HG03520 (cell line): ENCODE results near the gene DNASE1L3.
"Not testable (repeated sequence)": the region's sequence is repeated elsewhere in the genome, so short reads cannot be mapped to it uniquely, and the experiment has no call there.

ENCODE experiments used
- ATAC-seq: cut with Tn5 transposase; IDR thresholded peaks from one replicate; pipeline ENCODE4 v1.9.1; 2021; ENCODE audit warnings: mild to moderate bottlenecking, moderate library complexity; ENCODE audit not compliant: unreplicated experiment

DNASE1L3 gene

GRCh38 chr3:58236527-58237237 is 25.9 kb upstream of the DNASE1L3 start:
- ATAC-seq: no peak

- no peak for ATAC-seq
Observed at GRCh38 chr3:58235970-58236369, 25.2 kb upstream of the DNASE1L3 start.

GRCh38 chr3:58234516-58234931 is 23.8 kb upstream of the DNASE1L3 start:
- ATAC-seq: no peak

- no peak for ATAC-seq
Observed at GRCh38 chr3:58231666-58232065, 20.9 kb upstream of the DNASE1L3 start.

- no peak for ATAC-seq
Observed at GRCh38 chr3:58230876-58231552, 20.2 kb upstream of the DNASE1L3 start.

GRCh38 chr3:58227933-58228332 is 17.2 kb upstream of the DNASE1L3 start:
- not testable (repeated sequence) for ATAC-seq

- no peak for ATAC-seq
Observed at GRCh38 chr3:58223855-58224254, 13.1 kb upstream of the DNASE1L3 start.

- no peak for ATAC-seq
Observed at GRCh38 chr3:58222161-58222724, 11.5 kb upstream of the DNASE1L3 start.

- no peak for ATAC-seq
Observed at GRCh38 chr3:58218904-58219303, 8.1 kb upstream of the DNASE1L3 start.

- peak; percentile 34 for ATAC-seq
Observed at GRCh38 chr3:58217209-58217811, 6.5 kb upstream of the DNASE1L3 start.

- no peak for ATAC-seq
Observed at GRCh38 chr3:58216496-58217195, 5.9 kb upstream of the DNASE1L3 start.

GRCh38 chr3:58215317-58216025 is 4.7 kb upstream of the DNASE1L3 start:
- no peak for ATAC-seq

- peak; percentile 70 for ATAC-seq
Observed at GRCh38 chr3:58214484-58215316, 3.9 kb upstream of the DNASE1L3 start.

- ATAC-seq: no peak
Observed at GRCh38 chr3:58209933-58210332, 839 bp downstream of the DNASE1L3 start.

GRCh38 chr3:58207954-58208353 is 2.8 kb downstream of the DNASE1L3 start:
- ATAC-seq: no peak

- ATAC-seq: no peak
Observed at GRCh38 chr3:58206406-58207011, 4.3 kb downstream of the DNASE1L3 start.

GRCh38 chr3:58205981-58206380 is 4.8 kb downstream of the DNASE1L3 start:
- ATAC-seq: no peak

GRCh38 chr3:58204720-58205119 is 6.1 kb downstream of the DNASE1L3 start:
- no peak for ATAC-seq

GRCh38 chr3:58203541-58203940 is 7.2 kb downstream of the DNASE1L3 start:
- ATAC-seq: no peak
